Fibroblast of skin of right biceps (primary cell): Measurements from ENCODE around the gene PLEKHA8.

Source experiments
- DNase-seq: peaks from one replicate; pipeline ENCODE4 v3.0.0-alpha.2; 2013

Gene PLEKHA8

GRCh38 chr7:30148426-30148825, 120.2 kb downstream of the PLEKHA8 start:
- DNase-seq, result no peak

DNA sequence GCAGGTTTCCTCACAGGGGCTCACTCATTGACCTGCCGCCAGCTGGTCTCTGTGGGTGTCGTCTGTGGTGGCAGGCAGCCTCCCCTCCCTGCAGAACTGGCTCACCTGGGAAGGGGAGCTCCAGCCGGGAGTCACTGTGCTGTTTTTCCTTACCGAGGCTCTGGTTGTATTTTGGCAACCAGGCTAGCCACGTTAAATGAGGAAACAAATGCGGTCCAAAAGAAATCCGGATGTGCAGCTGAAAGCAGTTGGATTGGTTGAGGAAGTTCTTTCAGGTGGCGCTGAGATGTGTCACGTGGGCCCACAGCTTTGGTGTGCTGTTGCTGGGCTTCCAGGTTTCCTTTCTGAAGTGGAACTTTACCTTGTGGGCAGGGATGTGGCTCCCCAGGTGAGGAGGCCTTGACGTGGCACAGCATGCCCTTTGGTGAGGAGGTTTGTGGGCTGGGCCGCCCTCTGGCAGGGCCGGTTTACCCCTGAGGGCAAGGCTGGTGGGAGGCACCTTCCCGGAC, 120.8 kb downstream of the PLEKHA8 start:
- no peak for DNase-seq

DNA sequence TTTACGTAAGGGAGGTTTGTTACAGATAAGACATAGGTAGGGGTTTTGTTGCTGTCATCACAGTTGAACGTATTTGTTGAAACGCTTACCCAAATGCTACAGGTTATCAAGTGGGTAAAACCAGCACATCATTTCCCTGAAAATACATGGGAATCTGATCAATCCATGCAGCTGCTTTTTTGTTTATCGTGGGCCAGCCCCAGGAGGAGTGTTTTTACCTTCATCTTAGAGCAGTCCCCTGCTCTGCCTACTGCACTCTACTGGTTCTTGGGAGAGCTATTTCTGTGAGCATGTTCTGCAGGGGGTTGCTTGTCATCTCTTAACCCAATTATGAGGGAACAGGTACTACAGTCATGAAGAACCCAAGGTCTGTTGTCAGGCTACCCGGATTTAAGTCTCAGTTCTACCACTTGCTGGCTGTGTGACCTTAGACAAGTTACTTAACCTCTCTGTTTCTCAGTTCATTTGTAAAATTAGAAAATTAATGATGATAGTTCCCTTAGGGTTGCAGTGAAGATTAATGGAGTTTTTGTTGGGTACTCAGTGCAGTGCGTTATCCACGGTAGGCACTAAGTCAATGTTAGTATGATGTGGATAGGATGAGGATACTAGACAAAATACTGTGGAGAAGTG, 121.5 kb downstream of the PLEKHA8 start:
- no peak for DNase-seq

DNA sequence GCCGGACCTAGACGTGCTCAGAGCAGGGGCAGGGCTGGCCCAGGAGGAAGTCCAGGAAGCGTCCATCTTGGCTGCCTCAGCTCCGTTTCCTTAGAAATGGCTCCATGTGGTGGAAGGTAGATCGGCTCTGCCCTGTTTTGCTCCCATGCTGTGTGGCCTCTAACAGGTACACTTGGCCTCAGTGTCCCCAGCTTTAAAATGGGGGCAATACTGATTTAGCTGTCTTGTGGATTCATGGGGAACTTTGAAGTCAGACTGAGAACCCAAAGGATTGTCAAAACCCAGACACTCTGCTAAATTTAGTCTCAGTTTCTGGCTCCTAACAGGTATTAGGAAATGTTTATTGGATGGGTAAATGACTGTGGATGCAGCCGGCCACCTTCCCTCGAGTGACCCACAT, 122.5 kb downstream of the PLEKHA8 start:
- no peak for DNase-seq

GRCh38 chr7:30154111-30154587, 125.9 kb downstream of the PLEKHA8 start:
- DNase-seq, result no peak

GRCh38 chr7:30155481-30155880, 127.3 kb downstream of the PLEKHA8 start:
- no peak for DNase-seq

DNA sequence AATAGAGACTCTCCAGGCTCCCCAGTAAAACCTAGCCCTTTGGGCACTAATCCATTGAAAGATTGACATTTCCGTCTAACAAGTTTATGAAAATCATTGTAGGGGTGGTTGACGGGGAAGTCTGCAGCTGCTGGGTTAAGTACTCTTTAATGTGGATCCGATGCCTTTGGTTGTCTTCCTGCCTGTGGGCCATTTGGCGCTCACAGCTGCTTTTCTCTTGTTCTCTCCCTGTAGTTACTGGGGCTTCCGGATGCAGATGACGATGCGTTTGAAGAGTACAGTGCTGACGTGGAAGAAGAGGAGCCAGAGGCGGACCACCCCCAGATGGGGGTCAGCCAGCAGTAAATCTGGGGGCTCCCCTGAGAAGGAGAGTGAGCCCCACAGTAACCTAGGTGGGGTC, 129.0 kb downstream of the PLEKHA8 start:
- no peak for DNase-seq

GRCh38 chr7:30159163-30159562, 131.0 kb downstream of the PLEKHA8 start:
- DNase-seq, result no peak

GRCh38 chr7:30159698-30160143, 131.5 kb downstream of the PLEKHA8 start:
- DNase-seq, result peak; percentile 40

DNA sequence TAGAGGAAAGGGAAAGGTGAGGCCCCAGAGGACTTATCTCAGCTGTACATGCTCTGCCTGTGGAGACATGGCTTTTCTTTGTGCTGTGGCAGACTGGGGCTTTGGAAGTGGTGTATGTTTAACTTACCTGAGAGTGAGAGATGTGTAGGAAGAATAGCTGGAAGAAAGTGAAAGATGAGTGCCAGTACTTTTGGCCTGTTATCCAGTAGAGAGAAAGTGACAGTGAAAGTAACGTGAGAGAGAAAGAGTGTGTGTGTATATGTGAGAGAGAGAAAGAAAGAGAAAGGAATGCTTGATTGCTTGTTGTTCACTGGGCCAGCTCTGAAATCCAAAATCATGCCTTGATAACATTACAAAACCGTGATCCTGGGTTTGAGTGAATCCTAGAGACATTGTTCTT, 132.1 kb downstream of the PLEKHA8 start:
- no peak for DNase-seq

- DNase-seq, result no peak
Observed at GRCh38 chr7:30162133-30162532, 133.9 kb downstream of the PLEKHA8 start.

GRCh38 chr7:30162622-30163124, 134.5 kb downstream of the PLEKHA8 start:
- DNase-seq, result peak; percentile 71

GRCh38 chr7:30163231-30163894, 135.2 kb downstream of the PLEKHA8 start:
- no peak for DNase-seq

DNA sequence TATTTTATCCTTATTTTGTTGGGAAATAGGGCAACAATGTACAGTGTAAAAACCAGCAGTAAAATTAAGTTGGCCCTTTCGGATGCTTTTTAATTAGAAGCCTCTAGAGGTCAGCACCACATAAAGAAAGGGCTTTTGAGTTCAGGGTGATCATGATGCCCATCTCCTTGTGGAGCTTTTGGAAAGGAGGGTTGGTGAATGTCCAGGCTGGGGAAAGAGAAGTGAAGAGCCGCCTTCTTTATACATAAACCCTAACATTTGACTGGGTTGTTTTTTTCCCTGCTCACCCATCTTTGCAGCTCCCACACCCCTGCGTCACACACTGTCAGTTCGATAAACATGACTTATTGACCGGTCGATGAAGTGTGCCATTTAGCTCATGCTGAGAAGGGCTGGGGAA, 136.4 kb downstream of the PLEKHA8 start:
- DNase-seq, result peak; percentile 56

- no peak for DNase-seq
Observed at GRCh38 chr7:30165590-30165989, 137.4 kb downstream of the PLEKHA8 start.

GRCh38 chr7:30166155-30166840, 138.1 kb downstream of the PLEKHA8 start:
- DNase-seq, result no peak

DNA sequence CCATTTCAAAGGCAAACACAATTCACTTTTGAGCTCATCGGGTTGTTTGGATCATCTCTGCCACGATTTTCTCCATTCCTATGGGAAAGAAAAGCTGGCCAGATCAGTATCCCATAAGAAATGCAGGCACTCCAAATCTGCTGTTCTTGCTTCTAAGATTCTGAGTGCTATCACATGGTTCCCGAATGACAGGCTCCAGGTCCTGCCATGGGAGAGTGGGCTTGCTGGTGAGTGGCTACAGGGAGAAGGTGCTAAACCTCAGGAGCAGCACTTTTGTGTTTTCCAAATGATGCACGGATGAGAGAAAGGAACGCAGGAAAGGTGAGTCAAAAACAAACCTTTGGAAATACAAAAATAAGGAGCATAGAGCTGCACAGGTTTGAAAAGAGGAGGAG, 138.6 kb downstream of the PLEKHA8 start:
- no peak for DNase-seq

DNA sequence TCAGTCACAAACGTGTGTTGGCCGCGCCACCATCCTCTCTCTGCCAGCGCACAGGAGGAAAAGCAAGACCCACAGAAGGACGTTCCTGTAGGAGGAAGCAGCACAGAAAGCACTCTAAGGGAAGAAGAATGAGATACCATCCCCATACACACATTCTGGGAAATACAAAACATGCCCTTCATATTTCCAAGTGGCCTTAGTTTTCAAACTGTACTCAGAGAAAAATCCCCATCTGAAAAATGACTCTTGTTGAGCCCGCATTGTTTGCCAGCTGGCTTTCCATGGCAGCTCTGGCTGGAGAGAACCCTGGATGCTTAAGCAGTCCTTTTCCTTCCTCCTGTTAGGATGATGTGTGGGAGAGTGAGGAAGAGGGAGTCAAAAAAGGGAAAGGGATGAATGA, 139.7 kb downstream of the PLEKHA8 start:
- no peak for DNase-seq

GRCh38 chr7:30168835-30169573, 140.8 kb downstream of the PLEKHA8 start:
- DNase-seq, result peak; percentile 92

GRCh38 chr7:30169579-30169978, 141.4 kb downstream of the PLEKHA8 start:
- peak; percentile 48 for DNase-seq

- DNase-seq, result no peak
Observed at GRCh38 chr7:30170476-30171205, 142.4 kb downstream of the PLEKHA8 start.
